CD4-positive, alpha-beta T cell treated with Interleukin-4 for 4 hours (primary cell): ENCODE data around the gene KLK7.

Experiments used
- DNase-seq: peaks from one replicate; pipeline ENCODE4 v3.0.0-alpha.2; 2020

KLK7 gene

GRCh38 chr19:50928831-50929230 is 54.9 kb downstream of the KLK7 start:
- DNase-seq: no peak
